ENCODE data around the gene PEX26.
"Not testable (repeated sequence)": the region's sequence is repeated elsewhere in the genome, so short reads cannot be mapped to it uniquely, and the experiment has no call there.

The PEX26 gene

GRCh38 chr22:18121954-18122554 is 44.3 kb downstream of the PEX26 start:
- DNase-seq: no peak

- not testable (repeated sequence) for DNase-seq
These were observed 45.8 kb downstream of the PEX26 start for GRCh38 chr22:18123476-18124025.

- DNase-seq: no peak
These were observed 48.8 kb downstream of the PEX26 start for GRCh38 chr22:18126606-18127005.

- DNase-seq: no peak
These were observed 52.2 kb downstream of the PEX26 start for GRCh38 chr22:18130018-18130417.

GRCh38 chr22:18130699-18131429 is 53.1 kb downstream of the PEX26 start:
- DNase-seq: no peak

- DNase-seq: no peak
These were observed 55.7 kb downstream of the PEX26 start for GRCh38 chr22:18133452-18133851.

GRCh38 chr22:18136563-18137320 is 59.0 kb downstream of the PEX26 start:
- no peak for DNase-seq

- not testable (repeated sequence) for DNase-seq
These were observed 63.2 kb downstream of the PEX26 start for GRCh38 chr22:18141004-18141403.

GRCh38 chr22:18144105-18144504 is 66.3 kb downstream of the PEX26 start:
- DNase-seq: no peak

GRCh38 chr22:18145676-18146388 is 68.0 kb downstream of the PEX26 start:
- DNase-seq: no peak

- DNase-seq: no peak
These were observed 68.6 kb downstream of the PEX26 start for GRCh38 chr22:18146389-18146753.

- no peak for DNase-seq
These were observed 70.0 kb downstream of the PEX26 start for GRCh38 chr22:18147791-18148190.

- DNase-seq: no peak
These were observed 70.6 kb downstream of the PEX26 start for GRCh38 chr22:18148293-18148965.

GRCh38 chr22:18152519-18152918 is 74.7 kb downstream of the PEX26 start:
- no peak for DNase-seq

- no peak for DNase-seq
These were observed 77.1 kb downstream of the PEX26 start for GRCh38 chr22:18154821-18155390.

All from Kasumi-1 (cell line).